Activated T-cell treated with anti-CD3 and anti-CD28 coated beads, Interleukin-2, amount 50 U/mL, for 24 hours (primary cell): ENCODE data around the gene RAD18.

Experiments used
- DNase-seq: peaks from one replicate; pipeline ENCODE4 v3.0.0-alpha.2; 2020
- H3K27ac Mint-ChIP-seq: 2 replicates; pipeline ENCODE4 v1.8.0; 2020; ENCODE audit warnings: mild to moderate bottlenecking, mixed read lengths
- H3K27me3 Mint-ChIP-seq: 2 replicates; pipeline ENCODE4 v1.8.0; 2020; ENCODE audit warnings: mixed read lengths
- H3K36me3 Mint-ChIP-seq: 2 replicates; pipeline ENCODE4 v1.8.0; 2020; ENCODE audit warnings: low read depth, mixed read lengths
- H3K4me1 Mint-ChIP-seq: 2 replicates; pipeline ENCODE4 v1.8.0; 2020; ENCODE audit warnings: low read depth, mixed read lengths
- H3K4me3 Mint-ChIP-seq: 2 replicates; pipeline ENCODE4 v1.8.0; 2020; ENCODE audit warnings: mild to moderate bottlenecking, moderate library complexity, mixed read lengths
- H3K9me3 Mint-ChIP-seq: 2 replicates; pipeline ENCODE4 v1.8.0; 2020; ENCODE audit warnings: mixed read lengths

The RAD18 gene

DNA sequence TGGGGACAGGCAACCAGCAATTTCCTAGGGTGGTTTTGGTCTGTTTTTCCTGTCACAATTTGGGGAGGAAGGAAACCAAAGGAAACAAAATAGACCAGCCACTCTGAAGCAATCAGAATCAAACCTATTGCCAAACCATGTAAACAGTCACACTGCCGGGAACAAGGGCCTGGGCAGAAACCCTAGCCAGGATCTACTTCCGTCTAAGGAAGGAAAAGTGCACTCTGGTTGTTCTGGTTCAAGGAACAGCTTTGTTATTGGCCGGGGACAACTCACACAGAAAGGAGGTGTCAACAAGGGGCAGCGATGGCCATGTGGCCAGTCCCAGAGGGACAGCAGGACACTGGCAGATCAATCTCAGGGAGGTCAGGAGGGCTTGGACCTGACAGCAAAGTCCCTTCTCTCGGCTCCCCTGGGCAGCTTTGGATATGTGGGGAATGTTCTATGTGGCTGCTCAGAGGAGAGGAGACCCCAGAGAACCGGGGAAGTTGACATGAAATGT, 17.5 kb upstream of the RAD18 start:
- no peaks in the 10 kb centered on the region for H3K4me1 Mint-ChIP-seq
- H3K27me3 Mint-ChIP-seq, result peaks cover 31% of the 10 kb centered on the region
- H3K9me3 Mint-ChIP-seq, result no peaks in the 10 kb centered on the region

DNA sequence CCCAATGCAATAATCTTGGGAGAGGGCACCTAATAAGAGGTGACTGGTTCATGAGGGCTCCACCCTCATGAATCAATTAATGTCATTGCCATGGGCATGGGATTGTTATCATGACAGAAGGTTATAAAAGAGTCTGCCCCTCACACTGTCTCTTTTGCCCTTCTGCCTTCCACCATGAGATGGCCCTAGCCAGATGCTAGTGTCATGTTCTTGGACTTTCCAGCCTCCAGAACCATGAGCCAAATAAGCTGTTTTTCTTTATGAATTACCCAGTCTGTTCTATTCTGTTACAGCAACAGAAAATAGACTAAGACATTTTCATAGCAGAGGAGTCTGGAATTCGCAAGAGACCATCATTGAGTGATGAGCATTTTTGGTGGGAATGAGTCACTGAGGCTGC, 16.0 kb upstream of the RAD18 start:
- H3K36me3 Mint-ChIP-seq, result no peaks in the 10 kb centered on the region
- no peak overlapping the region for H3K4me3 Mint-ChIP-seq
- no peak overlapping the region for H3K27ac Mint-ChIP-seq
- DNase-seq, result no peak
- no peaks in the 10 kb centered on the region for H3K4me1 Mint-ChIP-seq
- no peaks in the 10 kb centered on the region for H3K9me3 Mint-ChIP-seq
- H3K27me3 Mint-ChIP-seq, result peaks cover 31% of the 10 kb centered on the region

More for the DNA sequence above, 17.5 kb upstream of the RAD18 start:
- no peak overlapping the region for H3K27ac Mint-ChIP-seq
- H3K4me3 Mint-ChIP-seq, result no peak overlapping the region
- DNase-seq, result no peak
- H3K36me3 Mint-ChIP-seq, result no peaks in the 10 kb centered on the region

DNA sequence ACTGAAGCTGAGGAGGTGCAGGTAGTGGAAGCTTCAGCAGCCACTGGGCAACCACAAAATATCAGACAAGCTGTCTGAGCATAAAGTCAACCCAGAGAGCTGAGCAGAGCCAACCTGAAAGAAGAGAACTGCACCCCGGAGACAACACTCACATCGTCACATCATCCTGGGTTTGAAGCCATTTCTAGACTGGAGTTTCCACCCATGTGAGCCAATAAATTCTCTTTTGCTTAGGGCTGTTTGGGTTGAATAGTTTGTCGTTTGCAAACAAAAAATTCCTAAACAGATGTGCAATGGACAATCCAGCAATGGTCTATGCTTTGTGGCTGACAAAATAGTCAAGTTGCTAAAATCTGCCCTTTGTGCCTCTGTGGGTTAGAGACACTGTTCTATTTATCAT, 15.3 kb upstream of the RAD18 start:
- H3K9me3 Mint-ChIP-seq, result no peaks in the 10 kb centered on the region
- H3K27ac Mint-ChIP-seq, result no peak overlapping the region
- no peak overlapping the region for H3K4me3 Mint-ChIP-seq
- no peaks in the 10 kb centered on the region for H3K4me1 Mint-ChIP-seq
- no peak for DNase-seq
- no peaks in the 10 kb centered on the region for H3K36me3 Mint-ChIP-seq
- peaks cover 31% of the 10 kb centered on the region for H3K27me3 Mint-ChIP-seq

DNA sequence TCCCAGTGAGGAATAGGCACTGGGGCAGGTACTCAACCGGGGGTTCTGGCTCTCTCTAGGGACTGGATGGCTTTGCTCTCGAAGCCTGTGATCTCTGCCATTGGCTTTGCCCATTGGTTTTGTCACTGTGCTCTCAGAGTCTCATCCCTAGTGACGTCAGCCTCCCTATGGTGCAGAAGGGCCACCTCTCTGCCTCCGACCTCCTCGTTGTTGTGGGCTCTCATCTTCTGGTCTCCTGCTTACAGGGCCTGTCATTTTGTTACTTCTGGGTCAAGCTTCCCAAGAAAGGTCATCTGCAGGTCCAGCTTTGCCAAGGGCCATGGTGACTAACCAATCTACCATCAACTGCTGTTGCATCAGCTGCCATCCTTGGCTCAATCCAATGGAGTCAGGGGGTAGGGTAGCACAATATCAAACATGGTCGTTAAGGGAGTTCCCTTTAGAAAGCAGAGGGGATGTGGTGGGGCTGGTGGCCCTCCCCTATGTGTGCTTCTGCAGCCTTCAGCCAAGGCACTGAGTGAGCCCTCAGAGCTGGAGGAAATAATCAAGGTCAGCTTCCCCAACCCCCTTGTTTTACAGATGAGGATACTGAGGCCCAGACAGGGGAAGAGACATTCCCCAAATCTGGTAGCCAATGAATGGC, 13.4 kb upstream of the RAD18 start:
- H3K4me3 Mint-ChIP-seq, result no peak overlapping the region
- no peaks in the 10 kb centered on the region for H3K4me1 Mint-ChIP-seq
- H3K27ac Mint-ChIP-seq, result no peak overlapping the region
- H3K36me3 Mint-ChIP-seq, result no peaks in the 10 kb centered on the region
- peaks cover 31% of the 10 kb centered on the region for H3K27me3 Mint-ChIP-seq
- no peaks in the 10 kb centered on the region for H3K9me3 Mint-ChIP-seq
- DNase-seq, result no peak

DNA sequence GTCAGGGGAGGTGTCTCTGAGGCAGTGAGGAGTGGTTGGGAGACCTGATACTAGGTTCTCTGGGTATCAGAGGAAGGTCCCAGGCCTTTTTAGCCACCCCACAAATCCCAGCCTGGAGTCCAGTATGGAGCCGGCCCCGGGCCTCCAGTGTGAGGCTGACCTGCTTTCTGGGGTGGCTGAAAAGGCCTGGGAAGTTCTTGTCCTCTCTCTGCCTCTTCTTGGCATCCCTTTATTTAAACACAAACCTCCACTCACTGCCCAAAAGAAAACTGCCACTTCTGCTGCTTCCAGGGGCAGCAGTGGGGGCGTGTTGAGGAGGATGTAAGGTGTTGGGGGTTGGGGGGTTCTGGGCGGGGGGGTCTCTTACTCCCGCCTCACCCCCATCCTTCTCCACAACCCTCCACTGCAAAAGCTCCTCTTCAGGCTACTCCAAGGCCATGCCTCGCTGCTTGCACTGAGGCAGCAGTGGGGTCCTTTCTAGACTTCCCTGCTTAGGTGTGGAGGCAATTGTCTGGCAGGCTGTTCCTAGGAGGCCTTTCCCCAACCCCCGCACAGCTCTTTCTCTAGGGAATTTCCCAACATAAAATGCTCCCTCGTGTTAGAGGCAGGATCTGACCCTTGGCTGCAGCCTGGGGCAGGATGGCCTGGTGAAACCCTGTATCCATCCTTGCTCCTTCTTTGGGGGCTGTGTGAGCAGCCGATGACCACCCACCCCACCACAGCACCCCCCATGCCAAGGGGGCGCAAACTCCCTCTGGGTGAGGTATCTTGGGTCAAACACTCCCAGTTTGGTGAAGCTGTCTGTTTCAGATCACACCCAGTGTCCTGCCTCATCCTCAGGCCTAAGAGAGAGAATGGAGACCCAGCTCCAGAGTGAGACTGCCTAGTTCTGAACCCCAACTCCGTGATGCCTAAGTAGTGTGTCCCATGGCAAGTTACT, 12.1 kb upstream of the RAD18 start:
- H3K9me3 Mint-ChIP-seq, result no peaks in the 10 kb centered on the region
- H3K36me3 Mint-ChIP-seq, result no peaks in the 10 kb centered on the region
- peaks cover 22% of the 10 kb centered on the region for H3K27me3 Mint-ChIP-seq
- no peak overlapping the region for H3K27ac Mint-ChIP-seq
- no peak overlapping the region for H3K4me3 Mint-ChIP-seq
- H3K4me1 Mint-ChIP-seq, result peaks cover 4% of the 10 kb centered on the region
- DNase-seq, result no peak

DNA sequence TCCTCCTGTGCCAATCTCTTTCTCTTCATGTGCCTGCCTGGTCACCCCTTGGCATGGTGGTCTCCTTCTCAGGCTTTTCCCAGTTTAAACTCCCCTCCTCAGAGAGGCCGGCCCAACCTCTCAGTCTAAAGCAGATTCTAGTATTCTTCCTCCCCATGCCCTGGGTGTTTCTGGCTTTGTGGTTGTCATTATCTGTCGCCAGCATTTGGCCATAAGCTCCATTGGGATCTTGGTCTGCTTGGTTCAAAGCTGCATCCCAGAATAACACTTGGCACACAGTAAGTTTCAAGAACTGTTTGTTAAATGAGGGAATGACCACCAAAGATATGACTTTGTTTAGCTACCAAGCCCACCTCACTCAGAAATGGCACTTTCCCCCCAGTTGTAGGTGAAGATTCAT, 11.2 kb upstream of the RAD18 start:
- no peaks in the 10 kb centered on the region for H3K36me3 Mint-ChIP-seq
- DNase-seq, result no peak
- peaks cover 19% of the 10 kb centered on the region for H3K27me3 Mint-ChIP-seq
- H3K4me1 Mint-ChIP-seq, result peaks cover 4% of the 10 kb centered on the region
- no peak overlapping the region for H3K27ac Mint-ChIP-seq
- H3K4me3 Mint-ChIP-seq, result no peak overlapping the region
- no peaks in the 10 kb centered on the region for H3K9me3 Mint-ChIP-seq

DNA sequence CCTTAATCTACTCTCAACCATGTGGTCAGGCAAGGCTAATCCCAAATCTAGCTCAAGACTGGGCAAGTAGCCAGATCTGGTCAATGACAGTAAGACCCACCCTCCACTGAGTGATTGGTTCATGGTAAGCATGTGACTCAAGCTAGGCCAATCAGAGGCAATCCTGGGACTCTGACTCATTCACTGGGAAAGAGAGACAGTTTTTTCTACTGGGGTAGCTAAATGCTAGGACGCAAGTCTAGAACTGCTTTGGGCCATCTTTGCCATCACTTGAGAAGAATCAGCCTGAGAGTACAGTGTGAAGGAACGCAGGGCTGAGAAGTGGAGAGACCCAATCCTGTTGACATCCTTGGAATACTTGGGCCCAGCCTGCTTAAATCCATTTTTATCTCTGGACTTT, 9.4 kb upstream of the RAD18 start:
- Mint-ChIP-seq H3K4me3 (no peak overlapping the region), H3K9me3 (no peaks in the 10 kb centered on the region), H3K27me3 (peaks cover 11% of the 10 kb centered on the region), H3K4me1 (peaks cover 4% of the 10 kb centered on the region), H3K27ac (no peak overlapping the region), H3K36me3 (no peaks in the 10 kb centered on the region)
- DNase-seq, result no peak

DNA sequence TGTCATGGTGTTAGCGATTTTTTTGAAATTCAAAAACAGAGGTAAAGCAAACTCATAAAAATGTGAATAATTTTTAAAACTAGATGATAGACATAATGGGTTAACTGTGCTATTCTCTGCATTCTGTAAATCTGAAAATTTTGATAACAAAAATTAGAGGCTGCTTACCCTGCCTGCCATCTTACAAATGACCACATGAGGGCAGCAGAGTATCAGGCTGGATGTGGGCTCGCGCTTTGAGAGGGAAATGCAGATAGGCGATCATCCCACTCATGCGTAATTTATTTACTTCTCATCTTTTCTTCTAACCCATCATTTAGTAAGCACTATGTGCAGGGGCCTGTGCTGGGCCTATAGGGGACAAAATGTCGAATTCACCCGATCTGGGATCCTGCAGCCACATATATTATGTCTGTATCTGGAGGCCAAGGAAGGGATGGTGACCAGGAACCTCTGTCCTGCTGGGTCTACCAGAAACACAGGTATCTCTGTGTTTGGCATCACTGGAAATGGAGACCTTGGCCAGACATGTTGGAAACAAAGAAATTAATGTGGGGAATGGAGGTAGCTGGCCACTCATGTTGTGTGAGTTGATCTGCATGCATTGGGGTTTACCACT, 7.8 kb upstream of the RAD18 start:
- Mint-ChIP-seq H3K27ac (no peak overlapping the region), H3K4me3 (no peak overlapping the region), H3K27me3 (peaks cover 11% of the 10 kb centered on the region), H3K4me1 (peaks cover 4% of the 10 kb centered on the region), H3K36me3 (no peaks in the 10 kb centered on the region), H3K9me3 (no peaks in the 10 kb centered on the region)
- DNase-seq, result peak; percentile 74

DNA sequence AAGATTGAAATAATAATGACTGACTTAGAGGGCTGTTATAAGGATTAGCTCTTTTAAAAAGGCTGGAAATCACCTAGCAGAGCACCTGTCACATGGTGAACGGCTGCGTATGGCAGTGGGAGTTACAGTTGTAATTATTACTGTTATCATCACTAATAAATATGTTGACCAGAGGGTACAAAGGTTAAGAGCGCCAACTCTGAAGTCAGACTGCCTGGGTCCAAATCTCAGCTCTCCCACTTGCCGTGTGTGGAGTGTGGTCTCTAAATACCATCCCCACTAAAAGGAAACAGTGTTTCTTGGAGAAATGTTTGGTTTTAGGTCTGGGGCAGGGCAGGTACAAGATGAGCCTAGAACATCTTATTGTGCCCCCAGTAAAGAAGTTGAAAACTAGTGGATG, 6.0 kb upstream of the RAD18 start:
- no peak for DNase-seq
- Mint-ChIP-seq H3K9me3 (no peaks in the 10 kb centered on the region), H3K4me1 (peaks cover 4% of the 10 kb centered on the region), H3K27me3 (peaks cover 11% of the 10 kb centered on the region), H3K36me3 (no peaks in the 10 kb centered on the region), H3K27ac (no peak overlapping the region), H3K4me3 (no peak overlapping the region)

DNA sequence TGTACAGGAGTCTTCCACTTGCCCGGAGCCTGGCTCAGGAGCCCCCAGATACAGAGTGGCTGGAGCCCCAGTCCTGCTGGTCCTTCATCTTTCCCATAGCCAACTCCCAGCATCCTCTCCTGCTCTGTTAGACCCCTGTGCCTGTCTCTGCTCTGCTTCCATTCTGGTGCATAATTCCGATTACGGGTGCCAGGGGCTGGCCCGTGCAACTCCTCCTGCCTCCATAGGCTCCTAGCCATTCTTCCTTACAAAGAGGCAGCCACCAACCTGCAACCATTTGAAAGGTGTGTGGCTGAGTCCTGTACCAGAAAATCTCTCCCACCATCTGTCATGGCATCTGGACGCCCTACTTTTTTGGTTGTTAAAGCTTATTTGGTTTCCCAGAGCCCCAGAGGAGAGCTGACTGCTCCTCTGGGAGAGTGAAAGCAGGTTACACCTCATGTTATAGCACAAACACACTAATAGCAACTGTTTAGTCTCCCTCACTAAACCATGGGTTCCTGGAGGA, 5.2 kb upstream of the RAD18 start:
- no peak overlapping the region for H3K27ac Mint-ChIP-seq
- peaks cover 12% of the 10 kb centered on the region for H3K4me1 Mint-ChIP-seq
- DNase-seq, result no peak
- no peak overlapping the region for H3K4me3 Mint-ChIP-seq
- H3K27me3 Mint-ChIP-seq, result peaks cover 11% of the 10 kb centered on the region
- H3K9me3 Mint-ChIP-seq, result no peaks in the 10 kb centered on the region
- H3K36me3 Mint-ChIP-seq, result peaks cover under 1% of the 10 kb centered on the region

DNA sequence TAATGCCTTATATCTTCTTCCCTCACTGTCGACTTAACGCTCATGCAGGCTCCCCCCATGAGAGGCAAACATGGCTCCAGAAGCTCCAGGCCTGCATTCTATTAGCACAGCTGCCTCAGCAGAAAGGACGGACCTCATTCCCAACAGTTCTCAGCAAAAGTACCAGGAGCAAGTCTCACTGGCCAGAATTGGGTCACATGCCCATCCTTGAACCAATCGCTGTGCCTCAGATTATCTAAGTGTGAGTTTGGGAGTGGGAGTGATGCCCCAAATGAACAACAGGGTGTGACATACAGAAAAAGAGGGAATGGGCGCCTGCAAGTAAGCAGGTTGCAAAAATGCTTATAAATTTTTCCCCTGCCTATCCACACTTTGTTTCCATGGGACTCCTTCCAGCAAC, 4.3 kb upstream of the RAD18 start:
- DNase-seq, result no peak
- H3K9me3 Mint-ChIP-seq, result no peaks in the 10 kb centered on the region
- H3K27me3 Mint-ChIP-seq, result peaks cover 8% of the 10 kb centered on the region
- peaks cover 13% of the 10 kb centered on the region for H3K4me1 Mint-ChIP-seq
- no peak overlapping the region for H3K4me3 Mint-ChIP-seq
- peaks cover 9% of the 10 kb centered on the region for H3K36me3 Mint-ChIP-seq
- no peak overlapping the region for H3K27ac Mint-ChIP-seq

DNA sequence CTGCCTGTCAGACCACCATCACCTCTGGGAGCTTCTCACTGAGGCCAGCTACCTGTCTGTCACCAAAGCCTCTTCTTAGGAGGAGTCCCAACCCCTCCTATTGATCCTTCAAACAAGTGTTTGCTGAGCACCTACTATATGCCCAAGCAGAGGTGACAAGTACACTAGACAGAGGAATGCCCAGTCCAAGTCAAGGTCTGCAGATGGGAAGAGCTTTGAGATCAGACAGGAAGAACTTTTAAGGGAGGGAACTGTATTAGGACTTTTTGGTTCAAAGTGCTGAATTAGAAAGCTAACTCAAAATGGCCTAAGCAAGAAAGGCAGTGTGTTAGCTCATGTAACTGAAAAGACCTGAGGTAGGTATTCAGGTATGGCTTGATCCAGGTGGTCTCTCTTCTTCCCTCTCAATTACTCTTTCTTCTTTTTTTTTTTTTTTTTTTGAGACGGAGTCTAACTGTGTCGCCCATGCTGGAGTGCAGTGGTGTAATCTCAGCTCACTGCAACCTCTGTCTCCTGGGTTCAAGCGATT, 3.6 kb upstream of the RAD18 start:
- peaks cover 8% of the 10 kb centered on the region for H3K27me3 Mint-ChIP-seq
- H3K9me3 Mint-ChIP-seq, result no peaks in the 10 kb centered on the region
- peaks cover 18% of the 10 kb centered on the region for H3K4me1 Mint-ChIP-seq
- DNase-seq, result no peak
- no peak overlapping the region for H3K27ac Mint-ChIP-seq
- H3K4me3 Mint-ChIP-seq, result no peak overlapping the region
- peaks cover 15% of the 10 kb centered on the region for H3K36me3 Mint-ChIP-seq

DNA sequence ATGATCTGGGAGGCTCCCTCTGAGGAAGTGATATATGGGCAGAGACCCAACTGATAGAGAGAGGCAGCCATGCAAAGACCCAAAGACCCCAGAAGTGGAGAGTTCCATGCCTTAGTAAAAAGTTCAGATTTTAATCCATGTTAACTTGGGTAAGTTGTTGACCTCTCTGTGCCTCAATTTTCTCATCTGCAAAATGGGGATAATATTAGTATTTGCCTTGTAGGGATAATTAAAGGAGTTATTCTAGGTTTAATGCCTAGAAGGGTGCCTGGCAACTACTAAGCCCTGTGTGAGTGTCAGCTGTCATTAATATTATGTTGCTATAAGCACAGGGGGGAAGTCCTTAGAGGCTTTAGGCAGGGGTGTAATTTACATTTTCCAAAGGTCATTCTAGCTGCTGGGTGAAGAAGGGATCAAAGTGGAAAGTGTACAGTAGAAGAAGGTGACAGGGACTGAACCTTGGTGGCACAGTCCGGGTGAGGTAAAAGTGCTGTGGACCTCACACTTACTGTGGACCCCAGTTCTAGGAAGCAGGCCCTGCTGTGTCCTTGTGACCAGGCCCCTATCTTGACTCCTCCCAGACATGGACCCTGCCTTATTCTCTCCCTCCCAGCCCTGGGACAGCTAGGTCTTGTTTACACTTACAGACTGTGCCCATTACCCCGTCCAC, 3.0 kb upstream of the RAD18 start:
- Mint-ChIP-seq H3K27me3 (peaks cover 8% of the 10 kb centered on the region), H3K4me3 (no peak overlapping the region), H3K4me1 (peaks cover 23% of the 10 kb centered on the region), H3K36me3 (peaks cover 21% of the 10 kb centered on the region), H3K9me3 (no peaks in the 10 kb centered on the region), H3K27ac (no peak overlapping the region)
- DNase-seq, result no peak
